ENCODE data around the gene RIPPLY1.
"Not testable (repeated sequence)": the region's sequence is repeated elsewhere in the genome, so short reads cannot be mapped to it uniquely, and the experiment has no call there.

The RIPPLY1 gene

GRCh38 chrX:106906361-106906760 is 3.2 kb upstream of the RIPPLY1 start:
- DNase-seq (ENCODE audit: low spot score): no peak

- DNase-seq (ENCODE audit: low spot score): no peak
These were observed 2.0 kb upstream of the RIPPLY1 start for GRCh38 chrX:106905064-106905708.

- DNase-seq (ENCODE audit: low spot score): no peak
These were observed 851 bp upstream of the RIPPLY1 start for GRCh38 chrX:106903856-106904528.

GRCh38 chrX:106902684-106903083 is 457 bp downstream of the RIPPLY1 start:
- DNase-seq (ENCODE audit: low spot score): no peak

- DNase-seq (ENCODE audit: low spot score): no peak
These were observed 1.3 kb downstream of the RIPPLY1 start for GRCh38 chrX:106901781-106902219.

DNA sequence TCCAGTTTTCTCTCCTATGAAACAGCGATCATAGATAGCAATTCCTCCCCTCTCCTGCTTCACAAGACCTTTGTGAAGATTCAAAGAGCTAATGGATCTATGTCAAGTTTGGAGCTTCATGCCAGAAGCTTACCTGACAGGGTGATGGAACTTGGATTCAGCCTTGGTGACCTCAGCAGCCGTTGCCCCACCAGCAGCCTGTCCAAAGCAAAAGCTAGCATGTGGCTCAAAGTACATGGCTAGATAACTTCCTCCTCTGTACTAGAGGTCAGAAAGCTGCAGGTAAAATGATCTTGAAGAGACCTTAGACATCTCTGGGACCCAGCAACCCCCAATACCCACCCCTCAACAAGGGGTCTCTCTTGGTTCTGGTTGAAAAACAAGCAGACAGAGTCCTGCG is 1.8 kb downstream of the RIPPLY1 start:
- no peak for DNase-seq (ENCODE audit: low spot score)

DNA sequence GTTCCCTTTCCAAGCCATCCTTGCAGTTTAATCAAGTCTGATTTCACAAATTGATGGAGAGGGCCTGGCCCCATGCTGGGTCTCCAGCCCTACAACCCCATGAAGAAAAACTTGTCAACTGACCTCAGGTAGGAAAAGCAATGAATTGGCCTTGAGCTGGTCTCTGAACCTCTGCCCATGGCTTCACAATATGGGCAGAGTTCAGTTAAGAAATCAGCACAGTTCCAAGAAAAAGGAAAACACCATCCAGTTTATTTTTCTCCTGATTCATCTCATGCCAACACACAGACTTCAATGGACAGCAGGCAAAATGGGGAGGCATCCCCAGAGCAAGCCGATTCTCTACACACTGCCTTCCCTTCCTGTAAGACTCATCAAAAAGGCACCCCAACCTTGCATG is 3.3 kb downstream of the RIPPLY1 start:
- DNase-seq (ENCODE audit: low spot score): no peak

- DNase-seq (ENCODE audit: low spot score): no peak
These were observed 3.9 kb downstream of the RIPPLY1 start for GRCh38 chrX:106899276-106899675.

GRCh38 chrX:106898462-106898861 is 4.7 kb downstream of the RIPPLY1 start:
- DNase-seq (ENCODE audit: low spot score): peak; percentile 14

GRCh38 chrX:106897259-106897658 is 5.9 kb downstream of the RIPPLY1 start:
- DNase-seq (ENCODE audit: low spot score): no peak

DNA sequence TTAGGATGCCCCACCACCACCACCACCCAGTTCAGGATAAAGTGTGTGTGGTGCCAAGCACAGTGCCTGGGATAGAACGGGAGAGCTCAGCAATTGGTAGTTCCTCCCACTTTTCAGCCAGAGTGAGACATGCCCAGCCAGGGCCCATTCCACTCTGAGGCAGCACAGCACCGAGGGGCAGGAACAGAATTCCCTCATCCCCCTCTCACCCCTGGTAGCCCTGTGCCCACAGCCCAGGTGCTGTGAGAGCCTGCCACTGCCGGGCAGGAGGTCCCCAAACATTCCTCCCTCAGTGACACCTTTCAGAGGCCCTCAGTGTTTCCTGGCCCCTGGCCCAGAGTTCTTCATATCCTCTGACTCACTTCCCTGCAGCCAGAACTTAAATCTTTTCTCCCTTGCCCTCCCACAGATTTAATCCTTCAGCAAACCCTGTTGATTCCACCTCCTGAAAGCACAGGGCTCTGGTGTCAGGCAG is 8.1 kb downstream of the RIPPLY1 start:
- no peak for DNase-seq (ENCODE audit: low spot score)

- peak; percentile 12 for DNase-seq (ENCODE audit: low spot score)
These were observed 8.7 kb downstream of the RIPPLY1 start for GRCh38 chrX:106894392-106894909.

DNA sequence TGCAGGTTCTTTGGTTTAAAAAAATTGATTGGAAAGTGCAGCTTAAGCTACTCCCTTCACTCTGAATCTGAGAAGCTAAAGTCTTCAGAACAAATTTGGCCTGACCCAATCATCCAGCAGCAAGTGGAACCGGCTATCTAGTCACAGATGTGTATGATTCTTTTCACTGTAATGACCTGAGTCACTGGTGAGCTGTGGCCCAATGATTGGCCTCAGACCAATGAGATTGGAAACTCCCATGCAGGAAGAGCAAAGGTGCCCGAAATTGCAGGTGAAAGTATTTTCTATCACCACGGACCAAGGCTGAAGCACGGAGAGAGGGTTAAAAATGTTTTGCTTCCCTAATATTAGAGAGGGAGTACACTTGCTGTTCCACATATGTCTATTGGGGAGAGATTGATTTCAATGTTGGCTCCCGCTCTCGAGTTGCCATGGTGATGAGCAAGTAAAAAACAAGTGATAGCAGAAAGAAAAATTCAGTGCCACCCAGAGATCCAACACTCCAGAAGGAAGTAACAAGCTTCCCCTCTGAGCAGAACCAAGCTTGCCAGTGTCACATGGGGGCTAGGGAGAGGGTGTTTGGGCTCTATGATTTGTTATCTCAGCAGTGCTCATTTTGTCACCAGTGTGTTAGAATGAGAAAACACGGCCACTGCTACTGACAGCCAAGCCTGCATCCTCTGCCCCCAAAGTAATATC is 11.2 kb downstream of the RIPPLY1 start:
- no peak for DNase-seq (ENCODE audit: low spot score)

GRCh38 chrX:106889468-106889867 is 13.7 kb downstream of the RIPPLY1 start:
- DNase-seq (ENCODE audit: low spot score): no peak

DNA sequence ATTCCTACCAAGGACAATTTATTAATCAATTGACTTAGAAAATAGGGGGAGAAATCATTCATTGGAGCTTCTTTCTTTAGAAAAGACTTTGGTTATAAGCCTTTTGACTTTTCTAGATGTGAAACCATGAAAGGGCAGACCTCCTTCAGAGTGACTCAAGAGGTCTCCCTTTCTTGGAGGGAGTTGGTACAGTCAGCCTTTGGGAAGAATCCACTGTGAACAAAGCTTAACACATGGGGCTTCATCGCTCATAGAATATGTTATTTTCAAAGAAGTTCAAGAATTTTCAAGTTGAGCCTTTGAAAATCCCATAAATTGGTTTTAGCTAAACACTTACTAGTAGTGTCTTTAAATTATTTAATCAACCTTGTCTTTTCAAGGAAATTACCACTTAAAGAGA is 28.0 kb downstream of the RIPPLY1 start:
- DNase-seq (ENCODE audit: low spot score): no peak

DNA sequence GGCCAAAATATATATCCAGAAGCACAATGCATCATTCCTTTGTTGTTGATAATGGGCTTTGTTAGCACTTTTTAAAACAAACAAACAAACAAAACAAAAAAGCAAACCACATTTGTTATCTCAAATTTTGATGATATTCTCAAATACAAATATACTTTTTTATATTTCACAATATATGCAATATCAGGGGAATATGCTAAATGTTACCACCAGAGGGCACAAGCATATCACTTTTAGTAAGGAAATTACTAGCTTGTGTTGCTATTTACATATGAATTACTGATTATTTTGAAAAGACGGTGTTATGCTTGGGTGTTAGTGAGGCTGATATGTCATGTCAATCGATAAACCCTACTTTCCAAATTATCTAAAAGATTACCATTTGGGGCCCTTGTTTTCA is 29.1 kb downstream of the RIPPLY1 start:
- DNase-seq (ENCODE audit: low spot score): peak; percentile 4

GRCh38 chrX:106872796-106873195 is 30.3 kb downstream of the RIPPLY1 start:
- not testable (repeated sequence) for DNase-seq (ENCODE audit: low spot score)

- no peak for DNase-seq (ENCODE audit: low spot score)
These were observed 39.4 kb downstream of the RIPPLY1 start for GRCh38 chrX:106863697-106864096.

- peak; percentile 2 for DNase-seq (ENCODE audit: low spot score)
These were observed 40.0 kb downstream of the RIPPLY1 start for GRCh38 chrX:106862972-106863688.

Measured in germinal center (tissue), 1 donor.